Activated CD4-positive, alpha-beta T cell treated with anti-CD3 and anti-CD28 coated beads, Interleukin-2, amount 10 ng/mL, durations not matched to agents 24 days and 14 days (primary cell): ENCODE measurements around the gene TXNRD3. TPM values are rescaled to one million over a fixed set of nuclear protein-coding genes. Genes with fewer than 3 reads are reported as not detected.
"Not testable (repeated sequence)": the region's sequence is repeated elsewhere in the genome, so short reads cannot be mapped to it uniquely, and the experiment has no call there.

Experiments
- DNase-seq: peaks from one replicate; pipeline ENCODE4 v3.0.0; 2022
- H3K27ac Mint-ChIP-seq: one replicate; pipeline ENCODE4 v1.8.0; 2022; ENCODE audit warnings: mild to moderate bottlenecking, mixed read lengths
- H3K27me3 Mint-ChIP-seq: one replicate; pipeline ENCODE4 v1.8.0; 2022; ENCODE audit warnings: mixed read lengths
- H3K36me3 Mint-ChIP-seq: one replicate; pipeline ENCODE4 v1.8.0; 2022; ENCODE audit warnings: low read depth, mild to moderate bottlenecking, mixed read lengths
- H3K4me1 Mint-ChIP-seq: one replicate; pipeline ENCODE4 v1.8.0; 2021; ENCODE audit warnings: mixed read lengths
- H3K4me3 Mint-ChIP-seq: one replicate; pipeline ENCODE4 v1.8.0; 2022; ENCODE audit warnings: mild to moderate bottlenecking, moderate library complexity, mixed read lengths
- H3K9me3 Mint-ChIP-seq: one replicate; pipeline ENCODE4 v1.8.0; 2021; ENCODE audit warnings: mixed read lengths
- intact Hi-C: fragments of 100-400 bp; cut with micrococcal nuclease; formaldehyde crosslinking; loops from one replicate; pipeline ENCODE4 v1.15.1; 2023
- total RNA-seq: library from RNA; stranded (reverse); gene quantifications from 2 replicates; pipeline ENCODE4 v1.2.3, GENCODE V29; 2022

TXNRD3 gene
- total RNA-seq, 1 donor from 2014 or later = 1.5 TPM

GRCh38 chr3:126646674-126647073 lies 8.2 kb downstream of the TXNRD3 start:
- H3K36me3 Mint-ChIP-seq = no peaks in the 10 kb centered on the region
- no peak overlapping the region for H3K27ac Mint-ChIP-seq
- no peak overlapping the region for H3K4me3 Mint-ChIP-seq
- H3K9me3 Mint-ChIP-seq = no peaks in the 10 kb centered on the region
- peaks cover 18% of the 10 kb centered on the region for H3K27me3 Mint-ChIP-seq
- no peaks in the 10 kb centered on the region for H3K4me1 Mint-ChIP-seq
- intact Hi-C loops = no loop called here
- DNase-seq = no peak

GRCh38 chr3:126644615-126645014 lies 10.3 kb downstream of the TXNRD3 start:
- no peaks in the 10 kb centered on the region for H3K4me1 Mint-ChIP-seq
- intact Hi-C loops = no loop called here
- no peak overlapping the region for H3K4me3 Mint-ChIP-seq
- H3K27me3 Mint-ChIP-seq = peaks cover 16% of the 10 kb centered on the region
- DNase-seq = no peak
- no peaks in the 10 kb centered on the region for H3K36me3 Mint-ChIP-seq
- H3K27ac Mint-ChIP-seq = no peak overlapping the region
- no peaks in the 10 kb centered on the region for H3K9me3 Mint-ChIP-seq

- no peak overlapping the region for H3K4me3 Mint-ChIP-seq
- no peaks in the 10 kb centered on the region for H3K9me3 Mint-ChIP-seq
- H3K27me3 Mint-ChIP-seq = no peaks in the 10 kb centered on the region
- DNase-seq = no peak
- H3K27ac Mint-ChIP-seq = no peak overlapping the region
- H3K4me1 Mint-ChIP-seq = no peaks in the 10 kb centered on the region
- intact Hi-C loops = no loop called here
- no peaks in the 10 kb centered on the region for H3K36me3 Mint-ChIP-seq
Measured at GRCh38 chr3:126638790-126639189, 16.1 kb downstream of the TXNRD3 start.

GRCh38 chr3:126636436-126636835 lies 18.5 kb downstream of the TXNRD3 start:
- H3K36me3 Mint-ChIP-seq = no peaks in the 10 kb centered on the region
- H3K27me3 Mint-ChIP-seq = no peaks in the 10 kb centered on the region
- no peaks in the 10 kb centered on the region for H3K4me1 Mint-ChIP-seq
- intact Hi-C loops = no loop called here
- DNase-seq = no peak
- H3K9me3 Mint-ChIP-seq = no peaks in the 10 kb centered on the region
- H3K27ac Mint-ChIP-seq = no peak overlapping the region
- H3K4me3 Mint-ChIP-seq = no peak overlapping the region

GRCh38 chr3:126634803-126635202 lies 20.1 kb downstream of the TXNRD3 start:
- Mint-ChIP-seq H3K9me3 (no peaks in the 10 kb centered on the region), H3K27ac (no peak overlapping the region), H3K36me3 (no peaks in the 10 kb centered on the region), H3K4me3 (no peak overlapping the region), H3K4me1 (peaks cover 3% of the 10 kb centered on the region), H3K27me3 (no peaks in the 10 kb centered on the region)
- no peak for DNase-seq
- intact Hi-C loops = no loop called here

GRCh38 chr3:126630020-126630419 lies 24.9 kb downstream of the TXNRD3 start:
- H3K36me3 Mint-ChIP-seq = no peaks in the 10 kb centered on the region
- H3K4me1 Mint-ChIP-seq = peaks cover 6% of the 10 kb centered on the region
- H3K27ac Mint-ChIP-seq = no peak overlapping the region
- intact Hi-C loops = no loop called here
- no peaks in the 10 kb centered on the region for H3K27me3 Mint-ChIP-seq
- no peaks in the 10 kb centered on the region for H3K9me3 Mint-ChIP-seq
- DNase-seq = no peak
- no peak overlapping the region for H3K4me3 Mint-ChIP-seq

GRCh38 chr3:126625735-126626134 lies 29.2 kb downstream of the TXNRD3 start:
- intact Hi-C loops, H3K9me3 Mint-ChIP-seq, H3K4me3 Mint-ChIP-seq, DNase-seq, H3K27me3 Mint-ChIP-seq, H3K27ac Mint-ChIP-seq, H3K36me3 Mint-ChIP-seq, H3K4me1 Mint-ChIP-seq: not testable (repeated sequence)

- no peak overlapping the region for H3K4me3 Mint-ChIP-seq
- H3K4me1 Mint-ChIP-seq = no peaks in the 10 kb centered on the region
- H3K36me3 Mint-ChIP-seq = no peaks in the 10 kb centered on the region
- H3K9me3 Mint-ChIP-seq = no peaks in the 10 kb centered on the region
- DNase-seq = no peak
- H3K27me3 Mint-ChIP-seq = peaks cover 3% of the 10 kb centered on the region
- no peak overlapping the region for H3K27ac Mint-ChIP-seq
- intact Hi-C loops = no loop called here
Measured at GRCh38 chr3:126622694-126623093, 32.2 kb downstream of the TXNRD3 start.

- no peak overlapping the region for H3K27ac Mint-ChIP-seq
- peaks cover 3% of the 10 kb centered on the region for H3K9me3 Mint-ChIP-seq
- H3K27me3 Mint-ChIP-seq = peaks cover 3% of the 10 kb centered on the region
- peaks cover 3% of the 10 kb centered on the region for H3K4me1 Mint-ChIP-seq
- no peaks in the 10 kb centered on the region for H3K36me3 Mint-ChIP-seq
- no peak for DNase-seq
- no peak overlapping the region for H3K4me3 Mint-ChIP-seq
- intact Hi-C loops = no loop called here
Measured at GRCh38 chr3:126621627-126622345, 33.1 kb downstream of the TXNRD3 start.

- Mint-ChIP-seq H3K4me3 (no peak overlapping the region), H3K4me1 (peaks cover 3% of the 10 kb centered on the region), H3K27me3 (peaks cover 3% of the 10 kb centered on the region), H3K27ac (no peak overlapping the region), H3K9me3 (peaks cover 3% of the 10 kb centered on the region), H3K36me3 (no peaks in the 10 kb centered on the region)
- no peak for DNase-seq
- intact Hi-C loops = no loop called here
Measured at GRCh38 chr3:126621171-126621570, 33.8 kb downstream of the TXNRD3 start.

- H3K27me3 Mint-ChIP-seq = peaks cover 3% of the 10 kb centered on the region
- peaks cover 3% of the 10 kb centered on the region for H3K4me1 Mint-ChIP-seq
- H3K36me3 Mint-ChIP-seq = no peaks in the 10 kb centered on the region
- intact Hi-C loops = no loop called here
- H3K9me3 Mint-ChIP-seq = peaks cover 3% of the 10 kb centered on the region
- no peak overlapping the region for H3K4me3 Mint-ChIP-seq
- no peak for DNase-seq
- H3K27ac Mint-ChIP-seq = no peak overlapping the region
Measured at GRCh38 chr3:126620738-126621137, 34.2 kb downstream of the TXNRD3 start.

GRCh38 chr3:126618760-126619159 lies 36.2 kb downstream of the TXNRD3 start:
- intact Hi-C loops = no loop called here
- Mint-ChIP-seq H3K27me3 (peaks cover 3% of the 10 kb centered on the region), H3K4me3 (no peak overlapping the region)

GRCh38 chr3:126618021-126618420 lies 36.9 kb downstream of the TXNRD3 start:
- Mint-ChIP-seq H3K36me3 (no peaks in the 10 kb centered on the region), H3K9me3 (peaks cover 3% of the 10 kb centered on the region), H3K4me1 (peaks cover 8% of the 10 kb centered on the region), H3K27me3 (peaks cover 3% of the 10 kb centered on the region), H3K27ac (no peak overlapping the region), H3K4me3 (no peak overlapping the region)
- DNase-seq = no peak
- intact Hi-C loops = no loop called here

More at GRCh38 chr3:126618760-126619159, 36.2 kb downstream of the TXNRD3 start:
- no peaks in the 10 kb centered on the region for H3K36me3 Mint-ChIP-seq
- H3K4me1 Mint-ChIP-seq = peaks cover 3% of the 10 kb centered on the region
- no peak overlapping the region for H3K27ac Mint-ChIP-seq
- H3K9me3 Mint-ChIP-seq = peaks cover 3% of the 10 kb centered on the region
- DNase-seq = no peak

- H3K4me3 Mint-ChIP-seq = no peak overlapping the region
Measured at GRCh38 chr3:126617571-126617970, 37.4 kb downstream of the TXNRD3 start.

GRCh38 chr3:126616931-126617330 lies 38.0 kb downstream of the TXNRD3 start:
- peaks cover 3% of the 10 kb centered on the region for H3K27me3 Mint-ChIP-seq
- H3K36me3 Mint-ChIP-seq = no peaks in the 10 kb centered on the region
- intact Hi-C loops = no loop called here
- H3K4me3 Mint-ChIP-seq = no peak overlapping the region
- peaks cover 11% of the 10 kb centered on the region for H3K4me1 Mint-ChIP-seq
- H3K9me3 Mint-ChIP-seq = peaks cover 3% of the 10 kb centered on the region
- H3K27ac Mint-ChIP-seq = no peak overlapping the region
- DNase-seq = no peak

More at GRCh38 chr3:126617571-126617970, 37.4 kb downstream of the TXNRD3 start:
- intact Hi-C loops = no loop called here
- no peak overlapping the region for H3K27ac Mint-ChIP-seq
- peaks cover 3% of the 10 kb centered on the region for H3K9me3 Mint-ChIP-seq
- H3K27me3 Mint-ChIP-seq = peaks cover 3% of the 10 kb centered on the region
- DNase-seq = no peak
- H3K36me3 Mint-ChIP-seq = no peaks in the 10 kb centered on the region
- H3K4me1 Mint-ChIP-seq = peaks cover 8% of the 10 kb centered on the region
